SK-N-SH treated with all-trans-retinoic acid at 6 μM for 48 hours (cell line): ENCODE measurements around the gene NTM.

Experiments
- ATAC-seq: fragments of 200-7000 bp; cut with Tn5 transposase; 3 replicates; pipeline ENCODE4 v1.9.1; 2020; ENCODE audit warnings: mild to moderate bottlenecking, moderate library complexity
- BACH2 ChIP-seq: fragments of 250-450 bp; sonication (Bioruptor Pico); IDR thresholded peaks from 2 replicates; pipeline ENCODE4 v1.9.0; 2021; ENCODE audit warnings: mild to moderate bottlenecking, borderline replicate concordance
- CSDC2 ChIP-seq: fragments of 250-450 bp; sonication (Bioruptor Pico); IDR thresholded peaks from 2 replicates; pipeline ENCODE4 v1.5.0; 2020; ENCODE audit warnings: mild to moderate bottlenecking, moderate library complexity
- ESRRG ChIP-seq: fragments of 250-450 bp; sonication (Bioruptor Pico); IDR thresholded peaks from 2 replicates; pipeline ENCODE4 v1.6.1; 2021; ENCODE audit warnings: mild to moderate bottlenecking
- ISL1 ChIP-seq: fragments of 250-450 bp; sonication (Bioruptor Pico); IDR thresholded peaks from 2 replicates; pipeline ENCODE4 v2.1.2; 2022; ENCODE audit warnings: mild to moderate bottlenecking, moderate library complexity
- OSR1 ChIP-seq: fragments of 250-450 bp; sonication (Bioruptor Pico); IDR thresholded peaks from 2 replicates; pipeline ENCODE4 v1.8.0; 2022; ENCODE audit warnings: moderate library complexity, mild to moderate bottlenecking, inconsistent platforms
- PPARA ChIP-seq: fragments of 250-450 bp; sonication (Bioruptor Pico); IDR thresholded peaks from 2 replicates; pipeline ENCODE4 v1.5.0; 2020; ENCODE audit warnings: mild to moderate bottlenecking, borderline replicate concordance
- RARB ChIP-seq: fragments of 250-450 bp; sonication (Bioruptor Pico); IDR thresholded peaks from 2 replicates; pipeline ENCODE4 v1.8.0; 2021; ENCODE audit warnings: mild to moderate bottlenecking, moderate library complexity
- SNAI2 ChIP-seq: fragments of 250-450 bp; sonication (Bioruptor Pico); IDR thresholded peaks from 2 replicates; pipeline ENCODE4 v1.5.0; 2020; ENCODE audit warnings: mild to moderate bottlenecking, moderate library complexity
- TCF4 ChIP-seq: fragments of 250-450 bp; sonication (Bioruptor Pico); IDR thresholded peaks from 2 replicates; pipeline ENCODE4 v1.8.0; 2021; ENCODE audit warnings: mild to moderate bottlenecking, moderate library complexity, borderline replicate concordance
- TOX ChIP-seq: fragments of 250-450 bp; sonication (Bioruptor Pico); IDR thresholded peaks from 2 replicates; pipeline ENCODE4 v1.8.0; 2021; ENCODE audit warnings: mild to moderate bottlenecking, moderate library complexity, borderline replicate concordance
- ZC3H10 ChIP-seq: fragments of 250-450 bp; sonication (Bioruptor Pico); IDR thresholded peaks from 2 replicates; pipeline ENCODE4 v1.5.1; 2021; ENCODE audit warnings: mild to moderate bottlenecking, moderate library complexity
- ZFP3 ChIP-seq: fragments of 250-450 bp; sonication (Bioruptor Pico); IDR thresholded peaks from 2 replicates; pipeline ENCODE4 v1.5.0; 2020; ENCODE audit warnings: mild to moderate bottlenecking, moderate library complexity
- ZFP30 ChIP-seq: fragments of 450-650 bp; formaldehyde crosslinking; IDR thresholded peaks from 2 replicates; pipeline ENCODE4 v1.5.0; 2022; ENCODE audit warnings: mild to moderate bottlenecking, moderate library complexity
- ZNF8 ChIP-seq: fragments of 450-650 bp; formaldehyde crosslinking; IDR thresholded peaks from 2 replicates; pipeline ENCODE4 v1.5.0; 2020; ENCODE audit warnings: mild to moderate bottlenecking, moderate library complexity
- TF ChIP-seq, protein P1 (sequence below): fragments of 250-450 bp; sonication (Bioruptor Pico); IDR thresholded peaks from 2 replicates; pipeline ENCODE4 v1.8.0; 2020; ENCODE audit warnings: mild to moderate bottlenecking, moderate library complexity, borderline replicate concordance
- TF ChIP-seq, protein P2 (sequence below): fragments of 250-450 bp; sonication (Bioruptor Pico); IDR thresholded peaks from 2 replicates; pipeline ENCODE4 v1.5.0; 2020; ENCODE audit warnings: mild to moderate bottlenecking, moderate library complexity
- TF ChIP-seq, protein P3 (sequence below): fragments of 250-450 bp; sonication (Bioruptor Pico); IDR thresholded peaks from 2 replicates; pipeline ENCODE4 v1.5.1; 2021; ENCODE audit warnings: mild to moderate bottlenecking, moderate library complexity

The NTM gene

DNA sequence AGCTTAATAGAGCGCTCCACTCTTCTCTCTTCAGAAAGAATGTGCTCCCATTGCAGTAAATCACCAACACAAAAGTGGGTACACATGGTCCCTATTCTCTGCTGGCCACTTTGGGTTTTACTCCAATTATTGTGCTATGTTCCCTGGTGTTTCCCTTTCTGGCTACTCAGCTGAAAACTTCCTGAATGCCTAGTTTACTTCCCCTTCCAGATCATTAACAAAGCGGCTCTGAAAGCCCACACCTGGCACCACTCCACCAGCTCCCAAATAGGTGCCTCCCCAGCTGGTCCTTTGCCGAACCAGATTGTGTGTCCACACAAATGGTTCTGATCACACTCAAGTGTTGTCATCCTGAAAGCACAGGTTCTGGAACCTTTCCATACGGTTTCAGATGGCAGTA is 443.7 kb downstream of the NTM start:
- no peak for ATAC-seq
- no peak for TF ChIP-seq CSDC2 (CRISPR knock-in tag)
- TF ChIP-seq, protein P1, sequence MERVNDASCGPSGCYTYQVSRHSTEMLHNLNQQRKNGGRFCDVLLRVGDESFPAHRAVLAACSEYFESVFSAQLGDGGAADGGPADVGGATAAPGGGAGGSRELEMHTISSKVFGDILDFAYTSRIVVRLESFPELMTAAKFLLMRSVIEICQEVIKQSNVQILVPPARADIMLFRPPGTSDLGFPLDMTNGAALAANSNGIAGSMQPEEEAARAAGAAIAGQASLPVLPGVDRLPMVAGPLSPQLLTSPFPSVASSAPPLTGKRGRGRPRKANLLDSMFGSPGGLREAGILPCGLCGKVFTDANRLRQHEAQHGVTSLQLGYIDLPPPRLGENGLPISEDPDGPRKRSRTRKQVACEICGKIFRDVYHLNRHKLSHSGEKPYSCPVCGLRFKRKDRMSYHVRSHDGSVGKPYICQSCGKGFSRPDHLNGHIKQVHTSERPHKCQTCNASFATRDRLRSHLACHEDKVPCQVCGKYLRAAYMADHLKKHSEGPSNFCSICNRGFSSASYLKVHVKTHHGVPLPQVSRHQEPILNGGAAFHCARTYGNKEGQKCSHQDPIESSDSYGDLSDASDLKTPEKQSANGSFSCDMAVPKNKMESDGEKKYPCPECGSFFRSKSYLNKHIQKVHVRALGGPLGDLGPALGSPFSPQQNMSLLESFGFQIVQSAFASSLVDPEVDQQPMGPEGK (CRISPR knock-in tag), result no peak
- TF ChIP-seq, protein P2, sequence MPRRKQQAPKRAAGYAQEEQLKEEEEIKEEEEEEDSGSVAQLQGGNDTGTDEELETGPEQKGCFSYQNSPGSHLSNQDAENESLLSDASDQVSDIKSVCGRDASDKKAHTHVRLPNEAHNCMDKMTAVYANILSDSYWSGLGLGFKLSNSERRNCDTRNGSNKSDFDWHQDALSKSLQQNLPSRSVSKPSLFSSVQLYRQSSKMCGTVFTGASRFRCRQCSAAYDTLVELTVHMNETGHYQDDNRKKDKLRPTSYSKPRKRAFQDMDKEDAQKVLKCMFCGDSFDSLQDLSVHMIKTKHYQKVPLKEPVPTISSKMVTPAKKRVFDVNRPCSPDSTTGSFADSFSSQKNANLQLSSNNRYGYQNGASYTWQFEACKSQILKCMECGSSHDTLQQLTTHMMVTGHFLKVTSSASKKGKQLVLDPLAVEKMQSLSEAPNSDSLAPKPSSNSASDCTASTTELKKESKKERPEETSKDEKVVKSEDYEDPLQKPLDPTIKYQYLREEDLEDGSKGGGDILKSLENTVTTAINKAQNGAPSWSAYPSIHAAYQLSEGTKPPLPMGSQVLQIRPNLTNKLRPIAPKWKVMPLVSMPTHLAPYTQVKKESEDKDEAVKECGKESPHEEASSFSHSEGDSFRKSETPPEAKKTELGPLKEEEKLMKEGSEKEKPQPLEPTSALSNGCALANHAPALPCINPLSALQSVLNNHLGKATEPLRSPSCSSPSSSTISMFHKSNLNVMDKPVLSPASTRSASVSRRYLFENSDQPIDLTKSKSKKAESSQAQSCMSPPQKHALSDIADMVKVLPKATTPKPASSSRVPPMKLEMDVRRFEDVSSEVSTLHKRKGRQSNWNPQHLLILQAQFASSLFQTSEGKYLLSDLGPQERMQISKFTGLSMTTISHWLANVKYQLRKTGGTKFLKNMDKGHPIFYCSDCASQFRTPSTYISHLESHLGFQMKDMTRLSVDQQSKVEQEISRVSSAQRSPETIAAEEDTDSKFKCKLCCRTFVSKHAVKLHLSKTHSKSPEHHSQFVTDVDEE (CRISPR knock-in tag), result no peak
- TF ChIP-seq PPARA (CRISPR knock-in tag), result no peak
- TF ChIP-seq ZNF8 (CRISPR knock-in tag), result no peak
- no peak for TF ChIP-seq ZFP3 (CRISPR knock-in tag)
- TF ChIP-seq, all 23 proteins: peak for 0

DNA sequence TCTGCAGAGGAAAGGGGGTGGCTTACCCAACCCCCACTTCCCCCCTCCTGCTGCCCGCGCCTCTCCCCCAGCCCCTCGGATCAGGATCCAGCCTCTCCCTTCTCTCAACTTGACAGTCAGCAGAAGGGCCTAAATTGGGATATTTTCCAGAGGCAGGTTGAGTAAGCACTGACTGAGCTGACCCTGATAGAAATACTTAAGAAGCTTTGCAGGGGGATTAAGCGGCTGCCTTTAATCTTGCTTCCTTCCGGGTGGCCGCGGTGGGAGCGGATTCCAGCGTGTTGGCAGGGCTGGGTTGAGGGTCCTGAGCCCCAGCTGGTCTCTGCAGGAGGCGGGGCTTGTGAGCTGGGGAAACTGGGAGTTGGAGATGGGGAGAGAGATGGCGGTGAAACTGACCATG is 445.2 kb downstream of the NTM start:
- ATAC-seq, result no peak
- TF ChIP-seq PPARA (CRISPR knock-in tag) (no peak), OSR1 (CRISPR knock-in tag) (no peak), RARB (CRISPR knock-in tag) (no peak), SNAI2 (CRISPR knock-in tag) (no peak)
- TF ChIP-seq, protein P1 (CRISPR knock-in tag), result no peak

DNA sequence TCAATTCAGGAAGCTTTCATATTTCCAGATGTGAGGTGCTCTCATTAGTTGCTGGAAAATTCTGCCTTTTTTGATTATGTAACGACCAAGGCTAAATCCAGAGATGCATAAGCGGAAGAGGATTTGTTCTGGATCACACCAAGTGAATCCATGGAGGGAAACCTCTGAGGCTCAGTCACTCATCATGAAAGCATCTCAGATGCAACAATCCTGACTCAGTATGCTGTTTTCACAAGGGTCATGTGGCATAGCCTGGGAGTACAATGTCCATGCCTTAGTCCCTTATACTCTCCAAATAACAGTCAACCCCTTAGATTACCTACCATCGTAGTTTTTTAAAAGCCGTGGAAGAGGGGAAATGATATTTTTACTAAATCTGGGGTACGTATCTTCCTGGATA is 445.6 kb downstream of the NTM start:
- no peak for ATAC-seq
- TF ChIP-seq ISL1 (CRISPR knock-in tag), result no peak
- no peak for TF ChIP-seq TCF4 (CRISPR knock-in tag)
- no peak for TF ChIP-seq TOX (CRISPR knock-in tag)
- no peak for TF ChIP-seq PPARA (CRISPR knock-in tag)
- no peak for TF ChIP-seq BACH2
- TF ChIP-seq ZNF8 (CRISPR knock-in tag), result no peak
- TF ChIP-seq ZFP30 (CRISPR knock-in tag), result no peak
- TF ChIP-seq, protein P3, sequence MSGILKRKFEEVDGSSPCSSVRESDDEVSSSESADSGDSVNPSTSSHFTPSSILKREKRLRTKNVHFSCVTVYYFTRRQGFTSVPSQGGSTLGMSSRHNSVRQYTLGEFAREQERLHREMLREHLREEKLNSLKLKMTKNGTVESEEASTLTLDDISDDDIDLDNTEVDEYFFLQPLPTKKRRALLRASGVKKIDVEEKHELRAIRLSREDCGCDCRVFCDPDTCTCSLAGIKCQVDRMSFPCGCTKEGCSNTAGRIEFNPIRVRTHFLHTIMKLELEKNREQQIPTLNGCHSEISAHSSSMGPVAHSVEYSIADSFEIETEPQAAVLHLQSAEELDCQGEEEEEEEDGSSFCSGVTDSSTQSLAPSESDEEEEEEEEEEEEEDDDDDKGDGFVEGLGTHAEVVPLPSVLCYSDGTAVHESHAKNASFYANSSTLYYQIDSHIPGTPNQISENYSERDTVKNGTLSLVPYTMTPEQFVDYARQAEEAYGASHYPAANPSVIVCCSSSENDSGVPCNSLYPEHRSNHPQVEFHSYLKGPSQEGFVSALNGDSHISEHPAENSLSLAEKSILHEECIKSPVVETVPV (CRISPR knock-in tag), result no peak
- no peak for TF ChIP-seq ZC3H10 (CRISPR knock-in tag)
- no peak for TF ChIP-seq ESRRG
- TF ChIP-seq, protein P2 (CRISPR knock-in tag), result no peak
- TF ChIP-seq, protein P1 (CRISPR knock-in tag), result no peak
